ENCODE measurements around the gene CDKN3.
A peak's percentile ranks its signal among the peaks of the same experiment; 100 is the strongest.

The CDKN3 gene

DNA sequence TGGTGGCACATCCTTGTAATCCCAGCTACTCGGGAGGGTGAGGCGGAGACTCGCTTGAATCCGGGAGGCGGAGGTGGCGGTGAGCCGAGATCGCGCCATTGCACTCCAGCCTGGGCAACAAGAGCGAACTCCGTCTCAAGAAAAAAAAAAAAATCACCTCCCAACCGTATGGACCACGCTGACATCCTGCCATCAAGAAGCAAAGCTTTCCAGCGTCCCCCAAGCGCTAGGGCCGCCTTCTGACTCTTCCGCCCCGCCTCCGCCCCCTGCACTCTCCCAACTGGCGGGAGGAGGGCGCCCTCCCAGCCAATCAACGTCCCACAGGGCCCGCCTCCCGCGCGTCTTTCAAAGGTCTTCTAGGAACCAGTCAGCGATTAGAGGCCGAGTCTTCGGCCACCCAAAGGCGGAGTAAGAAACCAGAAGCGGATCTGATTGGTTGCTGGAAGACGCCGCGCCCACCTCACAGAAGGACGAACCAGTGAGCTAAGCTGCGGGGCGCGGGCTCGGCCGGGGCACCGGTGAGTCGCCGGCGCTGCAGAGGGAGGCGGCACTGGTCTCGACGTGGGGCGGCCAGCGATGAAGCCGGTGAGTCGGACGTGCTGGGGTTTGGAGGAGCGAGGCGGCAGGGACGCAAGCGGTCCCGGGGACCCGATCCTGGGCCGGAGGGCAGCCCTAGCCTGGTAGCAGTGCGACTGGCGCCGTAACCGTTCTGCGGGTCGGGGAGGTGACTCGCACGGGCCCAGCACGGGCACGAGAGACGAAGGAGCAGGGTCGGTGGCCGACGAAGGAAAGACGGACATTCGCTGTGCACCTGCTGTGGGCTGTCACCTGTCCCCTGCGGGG is at the start of gene CDKN3:
TSS of gene CDKN3 (plus strand) at position 515 of the 843 bp plus-strand sequence. CDS start at position 577, 62 bp downstream.
- peak; percentile 98 for DNase-seq

GRCh38 chr14:54347044-54347443 is 49.8 kb upstream of the CDKN3 start:
- no peak for DNase-seq

DNA sequence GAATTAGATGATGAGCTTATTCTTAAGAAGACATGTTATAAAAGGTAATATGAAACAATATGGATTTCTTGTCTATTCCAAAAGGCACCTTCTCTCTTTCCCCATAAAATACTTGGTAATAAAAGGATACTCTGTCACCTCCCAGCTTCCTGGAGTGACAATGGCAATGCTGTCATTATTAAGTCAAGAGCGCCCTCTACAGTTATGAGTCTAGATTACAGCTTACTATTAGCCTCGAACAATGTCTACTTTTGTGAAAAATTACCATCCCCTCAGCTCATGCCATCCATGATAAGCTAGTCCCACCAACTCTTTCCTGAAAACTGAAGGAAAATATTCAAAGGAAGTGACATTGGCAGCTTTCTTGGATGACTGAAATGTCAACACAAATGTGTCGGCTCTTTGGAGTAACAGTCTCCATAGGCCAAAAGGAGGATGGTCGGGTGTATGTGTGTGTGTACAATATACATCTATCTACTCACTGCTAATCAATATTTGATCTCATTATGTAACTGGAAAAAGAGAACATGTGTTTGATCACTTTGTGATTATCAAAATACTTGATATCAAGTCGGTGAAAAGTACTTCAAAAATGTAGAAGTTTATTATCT is 48.7 kb upstream of the CDKN3 start:
- DNase-seq = no peak

- no peak for DNase-seq
Measured at GRCh38 chr14:54348923-54349620, 47.7 kb upstream of the CDKN3 start.

DNA sequence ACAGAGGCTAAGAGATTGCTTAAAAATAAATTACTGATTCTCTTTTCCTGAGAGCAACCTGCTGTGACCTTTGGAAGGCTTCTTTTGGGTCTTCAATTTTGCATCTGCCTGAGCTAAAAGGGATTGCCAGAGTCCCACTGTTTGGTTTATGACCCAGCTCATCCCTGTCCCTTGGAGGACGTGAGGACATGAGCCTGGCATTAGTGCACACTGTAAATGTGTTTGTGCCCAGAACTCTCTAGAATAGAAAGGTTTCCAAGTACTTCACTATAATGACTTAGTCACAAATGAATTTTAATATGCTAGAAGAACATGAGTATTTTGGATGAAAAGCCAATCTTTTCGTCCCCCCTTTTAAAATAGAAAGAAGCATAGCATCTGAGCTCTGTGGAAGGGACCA is 47.1 kb upstream of the CDKN3 start:
- DNase-seq = no peak

GRCh38 chr14:54350203-54350602 is 46.6 kb upstream of the CDKN3 start:
- no peak for DNase-seq

- DNase-seq = no peak
Measured at GRCh38 chr14:54353266-54353665, 43.5 kb upstream of the CDKN3 start.

DNA sequence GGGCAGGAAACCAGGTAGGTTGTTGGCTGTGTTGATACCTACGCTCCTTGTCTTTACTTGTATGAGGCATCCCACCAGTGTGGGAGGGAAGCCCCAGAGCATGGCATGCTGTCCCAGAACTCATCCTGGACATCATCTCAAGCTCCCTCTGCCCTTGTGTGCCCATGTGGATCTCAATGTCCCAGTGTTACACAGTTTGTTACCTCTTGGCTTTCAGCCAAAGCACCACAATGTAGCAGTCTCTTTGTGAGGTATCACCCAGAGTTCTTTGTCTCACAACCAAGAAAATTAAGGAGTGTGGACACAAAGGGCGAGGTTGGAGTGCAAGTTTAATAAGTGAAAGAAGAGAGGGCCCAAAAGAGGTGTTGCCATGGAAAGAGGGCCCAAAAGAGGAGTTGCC is 43.1 kb upstream of the CDKN3 start:
- no peak for DNase-seq

- no peak for DNase-seq
Measured at GRCh38 chr14:54354096-54354495, 42.7 kb upstream of the CDKN3 start.

- no peak for DNase-seq
Measured at GRCh38 chr14:54354968-54355641, 41.7 kb upstream of the CDKN3 start.

DNA sequence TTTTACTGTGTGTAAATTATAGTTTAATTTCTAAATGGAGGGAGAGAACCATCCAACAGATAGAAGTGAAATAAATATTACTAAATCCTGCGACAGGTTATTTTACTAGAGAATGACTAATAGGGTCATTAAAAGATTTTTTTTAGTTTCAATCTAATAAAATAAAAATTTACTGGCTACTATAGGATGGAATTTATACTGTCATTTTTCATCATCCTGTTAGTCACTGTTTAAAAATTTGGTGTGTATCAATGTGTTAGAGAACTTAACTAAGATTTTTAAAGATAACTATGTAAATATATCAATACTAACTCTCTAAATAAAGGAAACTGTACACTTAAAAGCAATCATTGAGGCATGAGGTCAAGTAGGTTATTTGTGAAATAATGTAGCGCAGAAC is 41.1 kb upstream of the CDKN3 start:
- DNase-seq = no peak

- DNase-seq = no peak
Measured at GRCh38 chr14:54356172-54356571, 40.6 kb upstream of the CDKN3 start.

DNA sequence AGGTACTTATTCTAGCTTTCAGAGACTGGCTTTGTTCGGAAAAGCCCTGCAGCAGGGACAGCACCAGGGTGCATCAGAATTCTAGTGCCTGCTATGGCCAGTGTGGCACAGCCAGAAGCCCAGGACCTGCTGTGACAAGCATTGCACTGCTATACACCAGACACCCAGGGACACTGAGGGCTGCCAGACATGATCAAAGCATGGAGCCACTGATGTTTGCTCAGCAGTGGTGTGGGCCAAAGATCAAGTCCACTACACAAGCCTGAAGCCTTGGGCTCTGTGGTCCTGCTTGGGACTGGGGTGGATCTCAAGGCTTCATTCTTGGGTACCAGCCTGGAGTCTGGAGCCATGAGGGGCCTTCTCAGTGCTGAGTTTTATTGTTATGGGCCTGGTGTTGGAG is 36.1 kb upstream of the CDKN3 start:
- DNase-seq = no peak

DNA sequence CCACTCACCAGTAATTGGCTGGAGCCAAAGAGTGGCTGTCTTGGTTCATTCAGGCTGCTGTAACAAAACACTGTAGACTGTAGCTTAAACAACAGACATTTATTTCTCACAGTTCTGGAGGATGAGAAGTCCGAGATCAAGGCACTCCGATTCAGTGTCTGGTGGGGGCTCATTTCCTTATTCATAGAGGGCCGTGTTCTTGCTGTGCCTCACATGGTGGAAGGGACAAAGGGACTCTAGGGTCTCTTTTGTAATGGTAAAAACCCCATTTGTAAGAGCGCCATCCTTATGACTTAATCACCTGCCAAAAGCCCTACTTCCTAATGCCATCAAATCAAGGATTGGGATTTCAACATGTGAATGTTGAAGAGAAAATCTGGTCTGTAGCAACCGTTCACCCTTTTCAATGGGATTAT is 34.7 kb upstream of the CDKN3 start:
- no peak for DNase-seq

GRCh38 chr14:54362759-54363437 is 33.9 kb upstream of the CDKN3 start:
- no peak for DNase-seq

GRCh38 chr14:54364555-54365415 is 32.0 kb upstream of the CDKN3 start:
- no peak for DNase-seq

DNA sequence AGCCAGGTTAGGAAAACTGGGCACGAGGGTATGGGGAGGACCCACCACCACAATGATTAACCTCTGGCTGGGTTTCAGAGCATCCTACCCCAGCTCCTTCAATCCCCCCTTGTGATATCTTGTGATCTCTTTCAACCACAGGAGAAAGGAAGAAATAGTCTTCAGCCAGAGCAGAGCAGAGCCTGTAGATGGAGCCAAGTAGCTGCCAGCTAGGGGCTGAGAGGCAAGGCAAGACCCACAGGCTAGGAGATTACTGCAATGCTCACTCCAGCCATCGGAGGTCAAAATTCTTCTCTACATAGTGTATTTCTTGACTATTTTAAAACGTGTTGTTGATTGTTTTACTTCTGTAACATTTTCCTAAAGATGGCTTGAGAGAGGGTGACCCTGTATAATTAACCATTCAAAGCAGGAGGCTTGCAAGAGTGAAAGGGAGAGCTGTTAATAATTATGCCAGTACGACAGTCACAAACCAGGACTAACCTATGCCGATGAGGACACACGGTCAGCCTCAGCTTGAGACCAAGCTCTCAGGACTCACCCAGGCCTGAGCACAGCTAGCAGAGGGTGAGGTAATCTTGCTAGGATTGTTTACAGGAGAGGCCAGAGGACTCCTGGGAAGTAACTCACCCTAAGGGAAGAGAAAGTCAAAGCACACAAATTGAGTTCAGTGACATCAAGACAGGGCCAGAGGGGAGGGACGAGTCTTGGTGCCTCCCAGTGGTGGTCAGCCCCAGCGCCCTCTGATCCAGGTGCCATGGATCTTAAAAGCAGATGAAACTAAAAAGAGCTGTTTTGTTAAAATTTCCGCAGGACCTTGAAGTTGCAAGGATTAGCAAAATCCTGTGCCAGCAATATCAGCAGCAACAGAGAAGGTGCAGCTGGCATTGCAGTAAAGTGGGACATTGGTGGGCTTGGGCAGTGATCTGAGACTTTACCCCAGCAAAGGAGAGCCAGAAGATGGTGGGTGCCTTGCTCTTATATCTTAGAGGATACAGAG is 29.8 kb upstream of the CDKN3 start:
- peak; percentile 14 for DNase-seq

- no peak for DNase-seq
Measured at GRCh38 chr14:54368291-54368690, 28.5 kb upstream of the CDKN3 start.

DNA sequence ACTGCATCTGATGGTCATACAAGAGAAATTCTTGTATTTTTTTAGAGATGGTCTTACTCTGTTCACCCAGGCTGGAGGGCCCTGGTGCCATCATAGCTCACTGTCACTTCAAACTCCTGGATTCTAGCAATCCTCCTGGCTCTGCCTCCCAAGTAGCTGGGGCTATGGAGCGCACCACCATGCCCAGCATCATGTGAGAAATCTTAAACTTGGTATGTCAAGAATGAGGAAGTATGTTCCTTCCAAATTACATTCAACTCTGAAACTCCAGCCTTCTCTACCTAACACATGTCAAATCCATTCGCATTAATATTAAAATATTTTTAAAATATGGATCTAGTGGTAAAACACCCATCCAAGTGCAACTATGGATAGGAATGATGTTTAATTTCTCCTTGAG is 27.5 kb upstream of the CDKN3 start:
- no peak for DNase-seq
